Endodermal cell (in vitro differentiated cells): ENCODE measurements around the gene PAK2. TPM values are rescaled to one million over a fixed set of nuclear protein-coding genes. Genes with fewer than 3 reads are reported as not detected.

ENCODE experiments used
- DNase-seq: peaks from one replicate; pipeline ENCODE4 v3.0.0-alpha.2; 2017
- H3K27ac ChIP-seq: 2 replicates; pipeline ENCODE4 v1.5.1; 2013; ENCODE audit warnings: mild to moderate bottlenecking, low read depth, low read length, moderate library complexity
- H3K27me3 ChIP-seq: 2 replicates; pipeline ENCODE4 v1.6.1; 2013; ENCODE audit warnings: mild to moderate bottlenecking, low read length, moderate library complexity; ENCODE audit not compliant: insufficient read depth, control insufficient read depth, poor library complexity, severe bottlenecking
- H3K36me3 ChIP-seq: 2 replicates; pipeline ENCODE4 v1.7.0; 2013; ENCODE audit warnings: mild to moderate bottlenecking, low read length, moderate library complexity; ENCODE audit not compliant: control insufficient read depth, insufficient read depth
- H3K4me1 ChIP-seq: one replicate; pipeline ENCODE4 v1.7.0; 2013; ENCODE audit warnings: low read length; ENCODE audit not compliant: control insufficient read depth, insufficient read depth
- H3K4me3 ChIP-seq: 2 replicates; pipeline ENCODE4 v1.5.1; 2013; ENCODE audit warnings: mild to moderate bottlenecking, low read length, moderate library complexity
- H3K9ac ChIP-seq: 2 replicates; pipeline ENCODE4 v1.6.1; 2013; ENCODE audit warnings: mild to moderate bottlenecking, low read length, moderate library complexity; ENCODE audit not compliant: poor library complexity, severe bottlenecking; ENCODE audit errors: extremely low read depth
- H3K9me3 ChIP-seq: 2 replicates; pipeline ENCODE4 v1.6.1; 2013; ENCODE audit warnings: mild to moderate bottlenecking, low read length, moderate library complexity; ENCODE audit not compliant: control insufficient read depth
- H3K27ac Mint-ChIP-seq: 2 replicates; pipeline ENCODE4 v1.8.0; 2020; ENCODE audit warnings: mixed read lengths
- H3K27me3 Mint-ChIP-seq: 2 replicates; pipeline ENCODE4 v1.8.0; 2021; ENCODE audit warnings: mild to moderate bottlenecking, mixed read lengths; ENCODE audit not compliant: insufficient read depth
- H3K36me3 Mint-ChIP-seq: 2 replicates; pipeline ENCODE4 v1.8.0; 2020; ENCODE audit warnings: low read depth, mixed read lengths
- H3K4me1 Mint-ChIP-seq: 2 replicates; pipeline ENCODE4 v1.8.0; 2020; ENCODE audit warnings: mixed read lengths
- H3K4me3 Mint-ChIP-seq: 2 replicates; pipeline ENCODE4 v1.8.0; 2020; ENCODE audit warnings: mild to moderate bottlenecking, moderate library complexity, mixed read lengths
- H3K9me3 Mint-ChIP-seq: 2 replicates; pipeline ENCODE4 v1.8.0; 2020; ENCODE audit warnings: mild to moderate bottlenecking, mixed read lengths
- CTCF ChIP-seq: fragments of 200-600 bp; sonication (generic); conservative IDR thresholded peaks from 2 replicates; pipeline ENCODE4 v1.5.0; 2021; ENCODE audit warnings: antibody characterized with exemption, mild to moderate bottlenecking
- WGBS, 2 experiments: methylation state at CpG; one replicate each; pipeline versions ENCODE4 v1.1.5 to v1.1.7; 2013; ENCODE audit warnings: missing lambda C conversion rate in 2 of 2, mixed read lengths in 1 of 2; ENCODE audit not compliant: insufficient coverage in 1 of 2, insufficient read length in 1 of 2; 5-methylcytosine and 5-hydroxymethylcytosine counted together
- total RNA-seq, 2 donors: library from RNA; stranded (reverse); fragmentation: NEBNext Ultra II Directional in 1 of 2; extraction: Animal tissue kit (Norgen Biotek cat#: 25700) in 1 of 2; gene quantifications; 2 replicates in 1 of 2; 3 replicates in 1 of 2; pipeline ENCODE4 v1.2.1, GENCODE V29; 2021

The PAK2 gene
- total RNA-seq, 2 donors from 2014 or later: 58.7 to 76.6 TPM

DNA sequence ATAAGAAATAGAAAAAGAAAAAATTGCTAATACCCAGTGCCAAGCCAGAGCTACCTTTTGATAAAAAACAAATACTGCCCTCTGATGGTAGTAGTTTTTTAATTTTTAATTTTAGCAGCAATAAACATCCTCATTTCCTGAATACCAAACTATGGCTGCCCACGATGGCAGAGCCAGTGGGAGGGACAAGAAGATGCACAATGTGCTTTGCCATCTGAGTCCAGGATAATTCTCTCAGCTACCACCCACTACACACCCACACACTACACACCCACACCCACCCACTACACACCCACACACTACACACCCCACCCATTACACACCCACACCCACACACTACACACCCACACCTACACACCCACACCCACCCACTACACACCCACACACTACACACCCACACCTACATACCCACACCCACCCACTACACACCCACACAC, 45.4 kb upstream of the PAK2 start:
- 67% methylated on average over 1 of the region's 1 CpG; no CpG with 5 or more reads in 1 of the 2 experiments for WGBS, 2 experiments
- H3K36me3 ChIP-seq: no peaks in the 10 kb centered on the region

GRCh38 chr3:196694941-196695848, 44.5 kb upstream of the PAK2 start:
- Mint-ChIP-seq H3K27me3 (no peaks in the 10 kb centered on the region), H3K4me3 (no peak overlapping the region), H3K27ac (no peak overlapping the region), H3K9me3 (no peaks in the 10 kb centered on the region), H3K4me1 (no peaks in the 10 kb centered on the region), H3K36me3 (no peaks in the 10 kb centered on the region)
- Histone ChIP-seq H3K4me3 (no peak overlapping the region), H3K36me3 (no peaks in the 10 kb centered on the region), H3K9ac (no peak overlapping the region), H3K4me1 (no peaks in the 10 kb centered on the region), H3K9me3 (no peaks in the 10 kb centered on the region), H3K27me3 (no peaks in the 10 kb centered on the region), H3K27ac (no peak overlapping the region)
- DNase-seq: no peak
- WGBS, 2 experiments: 93 to 95% methylated on average over 4 to 16 of the region's 17 CpGs
- no peak for TF ChIP-seq CTCF

More for the DNA sequence above, 45.4 kb upstream of the PAK2 start:
- no peak overlapping the region for H3K27ac Mint-ChIP-seq
- no peak for TF ChIP-seq CTCF
- H3K9me3 ChIP-seq: no peaks in the 10 kb centered on the region
- H3K4me1 Mint-ChIP-seq: no peaks in the 10 kb centered on the region
- H3K27me3 ChIP-seq: no peaks in the 10 kb centered on the region
- no peaks in the 10 kb centered on the region for H3K4me1 ChIP-seq
- no peak overlapping the region for H3K9ac ChIP-seq
- no peak for DNase-seq
- no peaks in the 10 kb centered on the region for H3K9me3 Mint-ChIP-seq
- no peak overlapping the region for H3K4me3 Mint-ChIP-seq
- H3K27ac ChIP-seq: no peak overlapping the region
- no peaks in the 10 kb centered on the region for H3K27me3 Mint-ChIP-seq
- H3K4me3 ChIP-seq: no peak overlapping the region
- H3K36me3 Mint-ChIP-seq: no peaks in the 10 kb centered on the region

DNA sequence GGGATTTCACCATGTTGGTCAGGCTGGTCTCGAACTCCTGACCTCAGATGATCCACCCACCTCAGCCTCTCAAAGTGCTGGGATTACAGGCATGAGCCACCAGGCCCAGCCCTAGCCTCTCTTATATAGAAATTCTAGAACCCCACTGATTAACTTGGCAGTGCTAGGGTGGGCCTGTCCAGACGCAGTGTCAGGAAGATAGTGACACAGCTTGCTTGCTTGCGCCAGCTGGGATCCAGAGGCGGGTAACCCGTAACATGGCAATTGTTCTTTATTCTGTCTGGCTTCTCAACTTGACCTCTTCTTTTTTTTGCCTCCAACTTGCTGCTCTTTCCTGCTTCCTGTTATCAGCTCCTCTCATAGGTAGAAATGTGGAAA, 43.8 kb upstream of the PAK2 start:
- H3K27me3 ChIP-seq: no peaks in the 10 kb centered on the region
- Mint-ChIP-seq H3K27ac (no peak overlapping the region), H3K9me3 (no peaks in the 10 kb centered on the region), H3K4me3 (no peak overlapping the region), H3K27me3 (no peaks in the 10 kb centered on the region), H3K4me1 (no peaks in the 10 kb centered on the region), H3K36me3 (no peaks in the 10 kb centered on the region)
- H3K36me3 ChIP-seq: no peaks in the 10 kb centered on the region
- no peak for DNase-seq
- H3K4me3 ChIP-seq: no peak overlapping the region
- no peaks in the 10 kb centered on the region for H3K9me3 ChIP-seq
- 96 to 98% methylated on average over 5 of the region's 5 CpGs for WGBS, 2 experiments
- no peak overlapping the region for H3K27ac ChIP-seq
- H3K9ac ChIP-seq: no peak overlapping the region
- no peaks in the 10 kb centered on the region for H3K4me1 ChIP-seq
- no peak for TF ChIP-seq CTCF
